Measurements from ENCODE around the gene TANC2. TPM values are rescaled to one million over a fixed set of nuclear protein-coding genes. Genes with fewer than 3 reads are reported as not detected.

The TANC2 gene
- polyA plus RNA-seq, 12 donors = 26.0 to 51.3 (median 41.5) TPM; not detected in 1

- no peak for DNase-seq
These were observed 32.8 kb downstream of the TANC2 start for GRCh38 chr17:62998665-62999393.

DNA sequence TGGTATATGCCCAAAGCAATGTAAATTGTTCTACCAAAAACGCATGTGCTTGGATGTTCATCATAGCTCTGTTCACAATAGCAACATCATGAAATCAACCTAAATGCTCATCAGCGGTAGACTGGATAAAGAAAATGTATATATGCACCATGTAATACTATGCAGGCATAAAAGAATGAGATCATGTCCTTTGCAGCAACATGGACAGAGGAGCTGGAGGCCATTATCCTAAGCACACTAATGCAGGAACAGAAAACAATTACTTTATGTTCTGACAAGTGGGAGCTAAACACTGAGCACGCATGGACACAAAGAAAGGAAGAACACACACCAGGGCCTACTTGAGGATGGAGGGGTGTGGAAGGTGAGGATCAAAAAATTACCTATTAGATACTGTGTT lies 33.7 kb downstream of the TANC2 start:
- DNase-seq = no peak

DNA sequence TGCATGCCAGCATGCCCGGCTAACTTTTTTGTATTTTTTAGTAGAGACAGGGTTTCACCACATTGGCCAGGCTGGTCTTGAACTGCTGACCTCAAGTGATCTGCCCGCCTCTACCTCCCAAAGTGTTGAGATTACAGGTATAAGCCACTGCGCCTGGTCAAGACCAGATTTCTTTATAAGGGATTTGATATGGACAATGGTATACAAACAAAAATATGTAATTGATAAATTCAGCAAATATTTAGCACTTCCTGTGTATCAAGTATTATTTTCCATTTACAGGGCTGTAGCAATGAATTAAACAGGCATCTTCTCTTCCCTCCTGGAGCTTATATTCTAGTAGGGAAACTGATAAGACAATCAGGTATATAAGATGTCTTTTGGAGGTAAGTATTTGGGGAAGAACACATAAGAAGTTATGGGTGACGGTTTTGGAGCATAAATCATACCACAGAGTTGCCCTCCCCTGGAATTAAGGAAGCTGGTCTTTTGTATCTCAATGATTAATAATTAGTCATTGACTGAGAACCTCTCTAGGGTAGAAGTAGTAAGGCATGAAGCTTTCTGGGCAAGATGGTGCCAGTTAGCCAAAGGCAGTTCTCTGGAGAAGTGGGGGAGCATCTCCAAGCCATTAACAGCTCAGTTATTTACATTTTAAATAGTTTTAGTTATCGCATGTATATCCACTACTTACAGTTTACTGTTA lies 35.8 kb downstream of the TANC2 start:
- DNase-seq = no peak

GRCh38 chr17:63002625-63003024 lies 36.6 kb downstream of the TANC2 start:
- no peak for DNase-seq

DNA sequence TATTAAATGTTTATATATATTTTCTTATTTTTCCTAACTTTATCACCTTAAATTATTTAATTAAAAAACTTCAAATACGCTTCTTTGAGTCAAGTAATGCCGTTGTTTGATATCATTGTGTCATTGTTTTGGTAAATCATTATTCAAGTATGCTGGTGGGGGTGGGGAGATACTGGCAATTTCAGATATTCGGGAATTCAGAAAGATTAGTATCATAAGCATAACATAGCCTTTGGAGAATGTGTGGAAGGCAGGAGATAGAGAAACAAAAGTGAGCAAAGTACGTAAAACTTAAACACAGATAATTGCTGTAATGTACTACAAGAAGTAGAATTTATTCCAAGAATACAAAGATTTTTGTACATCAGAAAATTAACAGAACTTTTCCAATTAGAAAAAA lies 49.8 kb downstream of the TANC2 start:
- DNase-seq = no peak

Other genes with a start within 250 kb of the TANC2 start
- under 1 TPM in 10 of 12 donors, not detected in 2; 0.15 to 0.92 (median 0.47) TPM for gene MARCHF10, start 157.9 kb upstream of the TANC2 start, polyA plus RNA-seq (ENCODE audit: insufficient read length in 12 of 12)